K562 (cell line): ENCODE data around the gene ABCC6. TPM values are rescaled to one million over a fixed set of nuclear protein-coding genes. Genes with fewer than 3 reads are reported as not detected.

Experiments
- ATAC-seq: fragments of 200-7000 bp; cut with Tn5 transposase; 3 replicates; pipeline ENCODE4 v1.9.1; 2020; ENCODE audit warnings: moderate library complexity
- BruUV-seq: library from RNA; stranded (reverse); fragments of 400-500 nt; replicated peaks from 2 replicates; lab custom pipeline; 2021; lab: Mats Ljungman, UMichigan
- CTCF ChIA-PET: fragments of 300-600 bp; formaldehyde crosslinking; extraction: SDS; loops from one replicate; lab custom pipeline; 2021; ENCODE audit warnings: low intra/inter-chr PET ratio; lab: Yijun Ruan, JAX
- POLR2A ChIA-PET: fragments of 300-600, 350-650 bp; sonication (Branson Sonifier 250); formaldehyde crosslinking; extraction: SDS; loops from one replicate; lab custom pipeline; 2021; ENCODE audit warnings: antibody characterized with exemption, inconsistent platforms; lab: Yijun Ruan, JAX
- DNase-seq, 4 experiments: peaks; one replicate each; pipeline versions ENCODE4 v3.0.0 to v3.0.0-alpha.2; 2011 to 2018; ENCODE audit warnings: low spot score in 3 of 4, mixed read lengths in 3 of 4; ENCODE audit errors: extremely low read depth in 1 of 4
- FAIRE-seq: peaks from 2 replicates; lab custom pipeline; 2011; peaks lifted over from hg19 to GRCh38; lab: Jason Lieb, UNC
- H2AFZ ChIP-seq: 2 replicates; pipeline ENCODE4 v1.6.0; 2011; ENCODE audit warnings: low read depth, low read length, control low read depth, inconsistent platforms
- H3K27ac ChIP-seq: fragments of 200-600 bp; 3 replicates; pipeline ENCODE4 v1.8.0; 2011; ENCODE audit warnings: low read depth, mild to moderate bottlenecking, control low read depth, inconsistent platforms, low read length, moderate library complexity, mixed read lengths; ENCODE audit errors: extremely low read depth
- H3K27me3 ChIP-seq, 2 experiments: fragments of 300-600 bp in 1 of 2; 2 replicates in 1 of 2; 3 replicates in 1 of 2; pipeline versions ENCODE4 v1.6.0 to v1.8.0; 2011; ENCODE audit warnings: inconsistent platforms in 2 of 2, low read length in 2 of 2, mild to moderate bottlenecking in 1 of 2, mixed read lengths in 1 of 2, moderate library complexity in 1 of 2; ENCODE audit not compliant: control insufficient read depth in 2 of 2, insufficient read depth in 2 of 2
- H3K36me3 ChIP-seq: fragments of 300-600 bp; 3 replicates; pipeline ENCODE4 v1.8.0; 2011; ENCODE audit warnings: mild to moderate bottlenecking, low read length, inconsistent platforms; ENCODE audit not compliant: control insufficient read depth, insufficient read depth
- H3K4me1 ChIP-seq, 2 experiments: fragments of 200-600 bp in 1 of 2; replicated peaks in 1 of 2; 2 replicates in 1 of 2; 3 replicates in 1 of 2; pipeline versions ENCODE4 v1.5.1 to v1.8.0; 2011; ENCODE audit warnings: inconsistent platforms in 2 of 2, low read length in 2 of 2, mild to moderate bottlenecking in 1 of 2, mixed read lengths in 1 of 2, moderate library complexity in 1 of 2; ENCODE audit not compliant: control insufficient read depth in 2 of 2, insufficient read depth in 2 of 2
- H3K4me2 ChIP-seq: 2 replicates; pipeline ENCODE4 v1.6.1; 2011; ENCODE audit warnings: low read length, control low read depth, inconsistent platforms, mixed read lengths; ENCODE audit not compliant: insufficient read depth
- H3K4me3 ChIP-seq: fragments of 200-600 bp; sonication (generic), shearing (Covaris generic); 2 replicates; pipeline ENCODE4 v1.5.1; 2016; ENCODE audit warnings: control low read depth, inconsistent platforms
- H3K79me2 ChIP-seq: fragments of 200-600 bp; 3 replicates; pipeline ENCODE4 v1.8.0; 2011; ENCODE audit warnings: low read length, inconsistent platforms; ENCODE audit not compliant: control insufficient read depth, insufficient read depth
- H3K9ac ChIP-seq, 2 experiments: 2 replicates each; pipeline versions ENCODE4 v1.6.0 to v1.6.1; 2011; ENCODE audit warnings: low read depth in 2 of 2, low read length in 2 of 2, control low read depth in 1 of 2, inconsistent platforms in 1 of 2, mild to moderate bottlenecking in 1 of 2, mixed read lengths in 1 of 2; ENCODE audit not compliant: insufficient read depth in 1 of 2
- H3K9me1 ChIP-seq: one replicate; pipeline ENCODE4 v1.6.0; 2011; ENCODE audit warnings: inconsistent platforms, mild to moderate bottlenecking, low read length, moderate library complexity; ENCODE audit not compliant: control insufficient read depth, insufficient read depth
- H3K9me3 ChIP-seq: replicated peaks from 2 replicates; pipeline ENCODE4 v1.5.1; 2011; ENCODE audit warnings: low read depth, low read length, inconsistent platforms; ENCODE audit not compliant: control insufficient read depth, insufficient read depth
- H4K20me1 ChIP-seq: replicated peaks from 2 replicates; pipeline ENCODE4 v1.6.1; 2011; ENCODE audit warnings: low read length, inconsistent platforms, mixed read lengths; ENCODE audit not compliant: control insufficient read depth, insufficient read depth
- CTCFL ChIP-seq: IDR thresholded peaks from 2 replicates; pipeline ENCODE4 v1.6.1; 2011; ENCODE audit warnings: borderline replicate concordance, low read depth, mild to moderate bottlenecking, moderate library complexity, low read length; ENCODE audit not compliant: insufficient read depth, poor library complexity, severe bottlenecking
- FOXA3 ChIP-seq, 2 experiments: fragments of 450-650 bp in 1 of 2; sonication (generic) in 1 of 2; formaldehyde crosslinking; IDR thresholded peaks in 1 of 2; conservative IDR thresholded peaks in 1 of 2; 2 replicates each; pipeline versions ENCODE4 v1.4.0 to v1.8.0; 2020 to 2022; ENCODE audit warnings: mild to moderate bottlenecking in 2 of 2, missing genetic modification reagents in 1 of 2
- HMG20A ChIP-seq: fragments of 450-650 bp; formaldehyde crosslinking; conservative IDR thresholded peaks from 2 replicates; pipeline ENCODE4 v1.4.0; 2020; ENCODE audit warnings: mild to moderate bottlenecking, mixed read lengths
- HOMEZ ChIP-seq: fragments of 250-450 bp; sonication (Bioruptor Pico); IDR thresholded peaks from 2 replicates; pipeline ENCODE4 v1.4.0; 2020; ENCODE audit warnings: mild to moderate bottlenecking, moderate library complexity
- KDM4B ChIP-seq, 2 experiments: fragments of 450-650 bp in 1 of 2; sonication (generic) in 1 of 2; IDR thresholded peaks; 2 replicates each; pipeline ENCODE4 v1.6.1; 2016 to 2017; ENCODE audit warnings: borderline replicate concordance in 2 of 2, antibody characterized with exemption in 1 of 2, low read depth in 1 of 2, mild to moderate bottlenecking in 1 of 2
- KLF10 ChIP-seq: fragments of 250-450 bp; sonication (Bioruptor Pico); IDR thresholded peaks from 2 replicates; pipeline ENCODE4 v1.6.1; 2021; ENCODE audit warnings: matching md5 sums
- MYBL2 ChIP-seq, 2 experiments: fragments of 450-650 bp in 1 of 2; sonication (generic) in 1 of 2; formaldehyde crosslinking in 1 of 2; IDR thresholded peaks; 2 replicates each; pipeline versions ENCODE4 v1.6.1 to v1.8.1; 2017 to 2022; ENCODE audit warnings: borderline replicate concordance in 1 of 2, inconsistent platforms in 1 of 2, low read depth in 1 of 2, mild to moderate bottlenecking in 1 of 2, missing genetic modification reagents in 1 of 2, moderate library complexity in 1 of 2
- NCOA6 ChIP-seq: fragments of 450-650 bp; IDR thresholded peaks from 2 replicates; pipeline ENCODE4 v1.6.1; 2017; ENCODE audit warnings: mild to moderate bottlenecking
- PCBP2 ChIP-seq: fragments of 200-400 bp; formaldehyde crosslinking; IDR thresholded peaks from 2 replicates; pipeline ENCODE4 v1.6.1; 2018; ENCODE audit warnings: low read length, low read depth, mild to moderate bottlenecking, moderate library complexity; ENCODE audit not compliant: poor library complexity, severe bottlenecking
- SIN3A ChIP-seq, 2 experiments: fragments of 150-350 bp in 1 of 2; IDR thresholded peaks; 2 replicates each; pipeline ENCODE4 v1.6.1; 2011 to 2016; ENCODE audit warnings: borderline replicate concordance in 2 of 2, low read depth in 2 of 2, low read length in 2 of 2, mild to moderate bottlenecking in 2 of 2, moderate library complexity in 2 of 2; ENCODE audit not compliant: control insufficient read depth in 1 of 2
- SIX5 ChIP-seq, 2 experiments: IDR thresholded peaks; 2 replicates each; pipeline ENCODE4 v1.6.1; 2011; ENCODE audit warnings: low read length in 2 of 2, borderline replicate concordance in 1 of 2, low read depth in 1 of 2, mild to moderate bottlenecking in 1 of 2, moderate library complexity in 1 of 2; ENCODE audit not compliant: insufficient read depth in 1 of 2
- TCF7L2 ChIP-seq: fragments of 150-350 bp; IDR thresholded peaks from 2 replicates; pipeline ENCODE4 v1.6.1; 2016; ENCODE audit warnings: low read depth, mild to moderate bottlenecking, low read length, moderate library complexity
- ZNF263 ChIP-seq: sonication (generic); formaldehyde crosslinking; IDR thresholded peaks from 2 replicates; pipeline ENCODE4 v1.8.0; 2022; ENCODE audit warnings: mild to moderate bottlenecking, missing genetic modification reagents, borderline replicate concordance
- ZNF699 ChIP-seq: fragments of 250-450 bp; sonication (Bioruptor Pico); IDR thresholded peaks from 2 replicates; pipeline ENCODE4 v1.8.0; 2021; ENCODE audit warnings: mild to moderate bottlenecking, moderate library complexity; ENCODE audit not compliant: insufficient replicate concordance
- ZNF830 ChIP-seq: fragments of 250-450 bp; sonication (Bioruptor Pico); IDR thresholded peaks from 2 replicates; pipeline ENCODE4 v1.5.0; 2021; ENCODE audit warnings: mild to moderate bottlenecking
- WGBS: fragments of 100-300 bp; shearing (Covaris generic); methylation state at CpG from one replicate; pipeline ENCODE4 v1.1.6; 2016; ENCODE audit warnings: low coverage, mixed read lengths; ENCODE audit not compliant: insufficient coverage; ENCODE audit errors: missing lambda C conversion rate; 5-methylcytosine and 5-hydroxymethylcytosine counted together
- in situ Hi-C: fragments of 300-500 bp; cut with MboI; formaldehyde crosslinking; loops from 4 replicates; pipeline ENCODE4 v1.15.0; 2018; ENCODE audit warnings: inconsistent platforms, mixed read lengths
- intact Hi-C: fragments of 100-400 bp; cut with micrococcal nuclease; formaldehyde crosslinking; loops from 2 replicates; pipeline ENCODE4 v1.14.2; 2022
- polyA plus RNA-seq, 8 experiments: library from polyadenylated mRNA; depleted of rRNA in 4 of 8; stranded (reverse) in 5 of 8; unstranded in 3 of 8; fragments of >200 nt; fragmentation: Nextera tagmentation in 2 of 8; fragmentation: Illumina TruSeq in 1 of 8; extraction: Ambion mirVana in 2 of 8; extraction: Trizol in 1 of 8; gene quantifications; 2 replicates each; pipeline versions ENCODE4 v1.2.1 to v1.2.3, GENCODE V29; 2011 to 2014; ENCODE audit warnings: inconsistent platforms in 1 of 8, missing spikeins in 1 of 8
- total RNA-seq, 7 experiments: library from RNA; depleted of rRNA in 6 of 7; stranded (reverse); fragments of >200 nt in 6 of 7; fragmentation: Illumina TruSeq in 2 of 7; extraction: Trizol in 2 of 7; gene quantifications; 2 replicates each; pipeline versions ENCODE4 v1.2.1 to v1.2.3, GENCODE V29; 2011 to 2021; ENCODE audit warnings: low replicate concordance in 1 of 7

ABCC6 gene
- total and polyA plus RNA-seq, 9 of the 15 experiments (the other 6 are each of a cell fraction or from before 2014, with no cell fraction given): 0.03 to 0.46 (median 0.07) TPM; not detected in 4

- WGBS: 38% methylated on average over 14 of the region's 14 CpGs
- no peak overlapping the region for H3K4me3 ChIP-seq
These were observed 54.9 kb downstream of the ABCC6 start for GRCh38 chr16:16168431-16168830.

More at GRCh38 chr16:16168431-16168830, 54.9 kb downstream of the ABCC6 start:
- Histone ChIP-seq H3K9me1 (no peaks in the 10 kb centered on the region), H3K27ac (no peak overlapping the region), H3K27me3 (peaks cover 2 to 10% of the 10 kb centered on the region in 2 experiments; a peak in 2 of 5 replicates), H3K36me3 (no peaks in the 10 kb centered on the region), H3K4me1 (peaks cover 0 to 4% of the 10 kb centered on the region in 2 experiments; a peak in 2 of 5 replicates), H3K4me2 (no peak overlapping the region), H3K9ac (no peak overlapping the region), H4K20me1 (no peaks in the 10 kb centered on the region), H3K9me3 (no peaks in the 10 kb centered on the region), H3K79me2 (no peaks in the 10 kb centered on the region), H2AFZ (no peak overlapping the region)
- in situ Hi-C loops (no loop called here), intact Hi-C loops (no loop called here)
- ATAC-seq: no peak
- no TSS peak for BruUV-seq
- CTCF ChIA-PET: no interaction called here
- FAIRE-seq: no peak
- TF ChIP-seq FOXA3 (CRISPR knock-in tag; conservative IDR thresholded peaks at IDR 0.05 in 1 of 2, IDR thresholded peaks at IDR 0.05 in 1 of 2) (no peak), ZNF830 (CRISPR knock-in tag) (no peak), HOMEZ (CRISPR knock-in tag) (no peak), KDM4B (IDR thresholded peaks at IDR 0.05; ENCODE audit: borderline replicate concordance in 2 of 2, low read depth in 1 of 2) (no peak), SIN3A (IDR thresholded peaks at IDR 0.05; ENCODE audit: borderline replicate concordance in 2 of 2, control insufficient read depth in 1 of 2, low read depth in 2 of 2, low read length in 2 of 2) (no peak), ZNF699 (CRISPR knock-in tag) (no peak), NCOA6 (no peak), MYBL2 (IDR thresholded peaks at IDR 0.05; ENCODE audit: low read depth) (no peak), MYBL2 (CRISPR knock-in tag; IDR thresholded peaks at IDR 0.05; ENCODE audit: borderline replicate concordance) (no peak), HMG20A (CRISPR knock-in tag) (no peak), TCF7L2 (no peak), KLF10 (CRISPR knock-in tag) (no peak), PCBP2 (no peak), ZNF263 (CRISPR knock-in tag) (no peak), SIX5 (IDR thresholded peaks at IDR 0.05; ENCODE audit: borderline replicate concordance in 1 of 2, insufficient read depth in 1 of 2, low read depth in 1 of 2, low read length in 2 of 2) (no peak), CTCFL (no peak)
- POLR2A ChIA-PET: interaction anchor here (0.8 kb wide), 1 partner anchor 12 kb away, joined by 3 read pairs; no protein-coding TSS in a partner anchor
- no peak for DNase-seq
